Endothelial cell of umbilical vein (primary cell): ENCODE results near the gene FAM120B. TPM values are rescaled to one million over a fixed set of nuclear protein-coding genes. Genes with fewer than 3 reads are reported as not detected.

Experiments used
- BruUV-seq: library from RNA; stranded (reverse); fragments of 400-500 nt; replicated peaks from 2 replicates; lab custom pipeline; 2021; lab: Mats Ljungman, UMichigan
- CTCF ChIA-PET: fragments of 300-600, 350-600 bp; sonication (Branson Sonifier 250); formaldehyde crosslinking; loops from one replicate; lab custom pipeline; 2021; ENCODE audit warnings: antibody characterized with exemption, inconsistent platforms; lab: Charles Lee
- POLR2A ChIA-PET: fragments of 300-600, 350-600 bp; sonication (Branson Sonifier 250); formaldehyde crosslinking; loops from one replicate; lab custom pipeline; 2021; ENCODE audit warnings: antibody characterized with exemption, inconsistent platforms; lab: Charles Lee
- DNase-seq: peaks from one replicate; pipeline ENCODE4 v3.0.0-alpha.2; 2011; ENCODE audit warnings: low read depth, low spot score
- FAIRE-seq: peaks from 2 replicates; lab custom pipeline; 2011; peaks lifted over from hg19 to GRCh38; lab: Jason Lieb, UNC
- H2AFZ ChIP-seq: 2 replicates; pipeline ENCODE4 v1.6.0; 2012; ENCODE audit warnings: low read depth, low read length, control low read depth, inconsistent platforms
- H3K27ac ChIP-seq: 2 replicates; pipeline ENCODE4 v1.5.1; 2011; ENCODE audit warnings: low read depth, mild to moderate bottlenecking, control low read depth, low read length, moderate library complexity; ENCODE audit not compliant: insufficient read depth
- H3K27me3 ChIP-seq, 2 experiments: 2 replicates each; pipeline versions ENCODE4 v1.6.0 to v1.6.1; 2011; ENCODE audit warnings: low read length in 2 of 2, mixed read lengths in 1 of 2; ENCODE audit not compliant: control insufficient read depth in 2 of 2, insufficient read depth in 2 of 2
- H3K36me3 ChIP-seq, 2 experiments: 2 replicates in 1 of 2; 3 replicates in 1 of 2; pipeline ENCODE4 v1.5.1; 2011; ENCODE audit warnings: low read length in 2 of 2, mild to moderate bottlenecking in 1 of 2, moderate library complexity in 1 of 2; ENCODE audit not compliant: control insufficient read depth in 2 of 2, insufficient read depth in 2 of 2; ENCODE audit errors: extremely low read depth in 1 of 2
- H3K4me1 ChIP-seq: 3 replicates; pipeline ENCODE4 v1.5.1; 2011; ENCODE audit warnings: mild to moderate bottlenecking, low read length; ENCODE audit not compliant: control insufficient read depth, insufficient read depth; ENCODE audit errors: extremely low read depth
- H3K4me2 ChIP-seq: 2 replicates; pipeline ENCODE4 v1.6.1; 2011; ENCODE audit warnings: low read length, control low read depth, mixed read lengths; ENCODE audit not compliant: insufficient read depth
- H3K4me3 ChIP-seq, 3 experiments: fragments of 200-600 bp in 1 of 3; sonication (generic), shearing (Covaris generic) in 1 of 3; replicated peaks in 1 of 3; 2 replicates each; pipeline ENCODE4 v1.5.1; 2011 to 2016; ENCODE audit warnings: control low read depth in 3 of 3, low read length in 3 of 3, mild to moderate bottlenecking in 2 of 3, inconsistent platforms in 1 of 3, low read depth in 1 of 3, moderate library complexity in 1 of 3; ENCODE audit not compliant: insufficient read depth in 1 of 3
- H3K79me2 ChIP-seq: 2 replicates; pipeline ENCODE4 v1.6.0; 2012; ENCODE audit warnings: low read length, inconsistent platforms; ENCODE audit not compliant: control insufficient read depth, insufficient read depth
- H3K9ac ChIP-seq: replicated peaks from 2 replicates; pipeline ENCODE3; 2011; ENCODE audit warnings: low read length, control low read depth; ENCODE audit not compliant: insufficient read depth; ENCODE audit errors: extremely low read depth
- H3K9me1 ChIP-seq: replicated peaks from 3 replicates; pipeline ENCODE4 v1.6.0; 2011; ENCODE audit warnings: mild to moderate bottlenecking, low read length; ENCODE audit not compliant: control insufficient read depth, insufficient read depth; ENCODE audit errors: extremely low read depth
- H3K9me3 ChIP-seq: replicated peaks from 2 replicates; pipeline ENCODE4 v1.5.1; 2012; ENCODE audit warnings: low read length, inconsistent platforms; ENCODE audit not compliant: control insufficient read depth, insufficient read depth
- H4K20me1 ChIP-seq: replicated peaks from 2 replicates; pipeline ENCODE3; 2011; ENCODE audit warnings: mild to moderate bottlenecking, low read length; ENCODE audit not compliant: control insufficient read depth, insufficient read depth; ENCODE audit errors: extremely low read depth
- CTCF ChIP-seq, 2 donors: IDR thresholded peaks; 1 replicate in 1 of 2; 2 replicates in 1 of 2; pipeline ENCODE4 v1.5.1; 2011; ENCODE audit warnings: low read length in 2 of 2, mild to moderate bottlenecking in 2 of 2, moderate library complexity in 2 of 2, control low read depth in 1 of 2, inconsistent platforms in 1 of 2, low read depth in 1 of 2; ENCODE audit not compliant: insufficient read depth in 1 of 2; ENCODE audit errors: extremely low read depth in 1 of 2
- EZH2 ChIP-seq: IDR thresholded peaks from 2 replicates; pipeline ENCODE4 v1.6.1; 2012; ENCODE audit warnings: borderline replicate concordance, low read depth, mild to moderate bottlenecking, moderate library complexity, low read length, inconsistent platforms; ENCODE audit not compliant: severe bottlenecking
- FOS ChIP-seq: IDR thresholded peaks from 2 replicates; pipeline ENCODE4 v1.6.1; 2011; ENCODE audit warnings: mild to moderate bottlenecking, low read length, moderate library complexity, borderline replicate concordance; ENCODE audit not compliant: insufficient read depth
- GATA2 ChIP-seq: IDR thresholded peaks from 2 replicates; pipeline ENCODE4 v1.7.0; 2011; ENCODE audit warnings: low read depth, mild to moderate bottlenecking, moderate library complexity, mixed read lengths, low read length; ENCODE audit not compliant: insufficient read length, insufficient read depth
- JUN ChIP-seq: IDR thresholded peaks from 2 replicates; pipeline ENCODE4 v1.6.1; 2011; ENCODE audit warnings: borderline replicate concordance, low read depth; ENCODE audit not compliant: insufficient read length, insufficient read depth
- MAX ChIP-seq: IDR thresholded peaks from 2 replicates; pipeline ENCODE4 v1.6.1; 2011; ENCODE audit not compliant: insufficient read depth, insufficient read length
- POLR2A ChIP-seq: IDR thresholded peaks from 2 replicates; pipeline ENCODE4 v1.6.1; 2012; ENCODE audit warnings: low read depth, mild to moderate bottlenecking, control low read depth, low read length
- POLR2AphosphoS5 ChIP-seq: IDR thresholded peaks from 2 replicates; pipeline ENCODE4 v1.6.1; 2012; ENCODE audit warnings: low read depth, mild to moderate bottlenecking, control low read depth, low read length, moderate library complexity; ENCODE audit not compliant: insufficient read depth
- dilution Hi-C: fragments of 300-500 bp; cut with MboI; formaldehyde crosslinking; loops from one replicate; pipeline ENCODE4 v1.15.0; 2019; ENCODE audit warnings: low sequenced_read_pairs; ENCODE audit not compliant: extremely low pct_ligation_motif_present
- intact Hi-C: fragments of 100-400 bp; cut with micrococcal nuclease; formaldehyde crosslinking; loops from one replicate; pipeline ENCODE4 v1.10.0; 2022
- polyA plus RNA-seq, 4 experiments: library from polyadenylated mRNA; depleted of rRNA in 3 of 4; stranded (reverse) in 3 of 4; unstranded in 1 of 4; fragments of >200 nt; gene quantifications; 2 replicates each; pipeline versions ENCODE4 v1.2.1 to v1.2.3, GENCODE V29; 2011 to 2012; ENCODE audit warnings: missing spikeins in 1 of 4
- total RNA-seq: library from RNA; stranded (reverse); gene quantifications from 2 replicates; pipeline ENCODE4 v1.2.3, GENCODE V29; 2021

The FAM120B gene
- total and polyA plus RNA-seq, 2 donors (not counting 3 experiments of a cell fraction or from before 2014, with no cell fraction given): 10.8 to 28.2 TPM

- TF ChIP-seq JUN (no peak), FOS (no peak), EZH2 (no peak), POLR2AphosphoS5 (no peak), CTCF (IDR thresholded peaks at IDR 0.05; ENCODE audit: extremely low read depth in 1 of 2, insufficient read depth in 1 of 2, low read depth in 1 of 2, low read length in 2 of 2) (no peak), POLR2A (no peak), MAX (no peak), GATA2 (no peak)
- no peak overlapping the region for H3K9ac ChIP-seq
- no peaks in the 10 kb centered on the region for H3K79me2 ChIP-seq
- ChIA-PET CTCF (interaction anchor here (2.1 to 7.1 kb wide), 3 partner anchors 225 to 502 kb away, joined by 6 to 62 read pairs (median 13); no protein-coding TSS in a partner anchor), POLR2A (no interaction called here)
- DNase-seq: no peak
- H3K4me1 ChIP-seq: peaks cover 28% of the 10 kb centered on the region
- H4K20me1 ChIP-seq: no peaks in the 10 kb centered on the region
- H2AFZ ChIP-seq: no peak overlapping the region
- no peak overlapping the region for H3K27ac ChIP-seq
- no peaks in the 10 kb centered on the region for H3K36me3 ChIP-seq
- intact Hi-C loops (loop anchor here (1.0 to 5.0 kb wide), 4 partner anchors 14 to 502 kb away; partner anchors contain the start of gene FAM120B), dilution Hi-C loops (no loop called here)
- BruUV-seq: no TSS peak
- FAIRE-seq: no peak
- no peak overlapping the region for H3K4me3 ChIP-seq
- H3K4me2 ChIP-seq: no peak overlapping the region
- peaks cover 33 to 77% of the 10 kb centered on the region in 2 experiments for H3K27me3 ChIP-seq
- H3K9me1 ChIP-seq: no peaks in the 10 kb centered on the region
- H3K9me3 ChIP-seq: no peaks in the 10 kb centered on the region
Observed at GRCh38 chr6:170292407-170293158, 14.0 kb upstream of the FAM120B start.
